B cell (primary cell): Measurements from ENCODE around the gene GPC5. TPM values are rescaled to one million over a fixed set of nuclear protein-coding genes. Genes with fewer than 3 reads are reported as not detected.

Source experiments
- ATAC-seq: fragments of 200-7000 bp; cut with Tn5 transposase; one replicate; pipeline ENCODE4 v1.10.0; 2021; ENCODE audit warnings: low read depth, mild to moderate bottlenecking, moderate number of reproducible peaks, moderate library complexity
- CTCF ChIA-PET: fragments of 350-600 bp; sonication (Branson Sonifier 250); formaldehyde crosslinking; loops from one replicate; lab custom pipeline; 2021; ENCODE audit warnings: antibody characterized with exemption, inconsistent platforms; lab: Charles Lee
- POLR2A ChIA-PET: fragments of 350-600 bp; sonication (Branson Sonifier 250); formaldehyde crosslinking; loops from one replicate; lab custom pipeline; 2021; ENCODE audit warnings: antibody characterized with exemption; lab: Charles Lee
- DNase-seq: peaks from one replicate; pipeline ENCODE4 v3.0.0; 2013
- H2AFZ ChIP-seq: 2 replicates; pipeline ENCODE4 v1.6.1; 2012; ENCODE audit warnings: mild to moderate bottlenecking, low read depth, low read length; ENCODE audit not compliant: insufficient read depth, poor library complexity, severe bottlenecking
- H3K27ac ChIP-seq, 2 donors: 1 replicate in 1 of 2; 2 replicates in 1 of 2; pipeline ENCODE4 v1.5.1; 2012 to 2013; ENCODE audit warnings: low read length in 2 of 2, mild to moderate bottlenecking in 2 of 2, moderate library complexity in 1 of 2
- H3K27me3 ChIP-seq, 4 experiments: fragments of 200-600 bp in 1 of 4; sonication (generic) in 1 of 4; replicated peaks in 1 of 4; 1 replicate in 2 of 4; 2 replicates in 2 of 4; pipeline versions ENCODE4 v1.6.1 to v1.7.0; 2013 to 2016; ENCODE audit warnings: low read length in 3 of 4, mild to moderate bottlenecking in 2 of 4, mixed read lengths in 1 of 4, moderate library complexity in 1 of 4; ENCODE audit not compliant: insufficient read depth in 4 of 4, control insufficient read depth in 3 of 4; ENCODE audit errors: control extremely low read depth in 1 of 4
- H3K36me3 ChIP-seq, 2 experiments: replicated peaks in 1 of 2; 1 replicate in 1 of 2; 2 replicates in 1 of 2; pipeline versions ENCODE4 v1.6.1 to v1.7.1; 2013; ENCODE audit warnings: low read length in 1 of 2; ENCODE audit not compliant: insufficient read depth in 2 of 2, control insufficient read depth in 1 of 2; ENCODE audit errors: control extremely low read depth in 1 of 2, extremely low read depth in 1 of 2
- H3K4me1 ChIP-seq, 2 donors: fragments of 200-600 bp in 1 of 2; sonication (generic) in 1 of 2; 1 replicate in 1 of 2; 2 replicates in 1 of 2; pipeline versions ENCODE4 v1.5.1 to v1.6.1; 2013 to 2017; ENCODE audit warnings: low read length in 2 of 2; ENCODE audit not compliant: control insufficient read depth in 2 of 2, insufficient read depth in 2 of 2
- H3K4me2 ChIP-seq: replicated peaks from 2 replicates; pipeline ENCODE3; 2012; ENCODE audit warnings: mild to moderate bottlenecking, low read depth, low read length; ENCODE audit not compliant: poor library complexity, severe bottlenecking
- H3K4me3 ChIP-seq, 5 experiments: fragments of 200-600 bp in 1 of 5; sonication (generic) in 1 of 5; 1 replicate in 3 of 5; 2 replicates in 2 of 5; pipeline versions ENCODE4 v1.5.1 to v1.7.0; 2011 to 2016; ENCODE audit warnings: low read length in 4 of 5, mild to moderate bottlenecking in 4 of 5, low read depth in 2 of 5, control low read depth in 1 of 5, moderate library complexity in 1 of 5; ENCODE audit not compliant: insufficient read depth in 1 of 5; ENCODE audit errors: control extremely low read depth in 1 of 5, extremely low read depth in 1 of 5
- H3K79me2 ChIP-seq: fragments of 200-600 bp; sonication (generic); one replicate; pipeline ENCODE4 v1.6.0; 2016; ENCODE audit warnings: low read length; ENCODE audit not compliant: control insufficient read depth, insufficient read depth
- H3K9ac ChIP-seq: fragments of 200-600 bp; sonication (generic); 2 replicates; pipeline ENCODE4 v1.6.1; 2017; ENCODE audit warnings: mild to moderate bottlenecking, low read length, moderate library complexity
- H3K9me3 ChIP-seq, 3 donors: one replicate each; pipeline versions ENCODE4 v1.6.1 to v1.7.1; 2013; ENCODE audit warnings: low read length in 2 of 3; ENCODE audit not compliant: control insufficient read depth in 2 of 3, insufficient read depth in 1 of 3; ENCODE audit errors: control extremely low read depth in 1 of 3
- H4K20me1 ChIP-seq: 2 replicates; pipeline ENCODE4 v1.6.0; 2012; ENCODE audit warnings: mild to moderate bottlenecking, low read length; ENCODE audit not compliant: insufficient read depth, control insufficient read depth, poor library complexity, severe bottlenecking
- H3K27ac Mint-ChIP-seq: one replicate; pipeline ENCODE4 v1.8.0; 2021; ENCODE audit warnings: mixed read lengths
- H3K27me3 Mint-ChIP-seq: one replicate; pipeline ENCODE4 v1.8.0; 2021; ENCODE audit warnings: mixed read lengths
- H3K4me1 Mint-ChIP-seq: one replicate; pipeline ENCODE4 v1.8.0; 2021; ENCODE audit warnings: mixed read lengths
- H3K4me3 Mint-ChIP-seq: one replicate; pipeline ENCODE4 v1.8.0; 2021; ENCODE audit warnings: mixed read lengths
- H3K9me3 Mint-ChIP-seq: one replicate; pipeline ENCODE4 v1.8.0; 2022; ENCODE audit warnings: mixed read lengths; ENCODE audit not compliant: insufficient read depth
- CTCF ChIP-seq: fragments of 200-600 bp; IDR thresholded peaks from one replicate; pipeline ENCODE4 v1.8.0; 2022; ENCODE audit warnings: antibody characterized with exemption, mild to moderate bottlenecking
- EZH2 ChIP-seq: IDR thresholded peaks from 2 replicates; pipeline ENCODE4 v1.6.1; 2012; ENCODE audit warnings: borderline replicate concordance, low read depth, mild to moderate bottlenecking, moderate library complexity, low read length; ENCODE audit not compliant: insufficient read depth, poor library complexity, severe bottlenecking
- WGBS: methylation state at CpG from one replicate; pipeline ENCODE4 v1.1.5; 2013; ENCODE audit warnings: missing lambda C conversion rate; ENCODE audit not compliant: insufficient coverage; 5-methylcytosine and 5-hydroxymethylcytosine counted together
- intact Hi-C: fragments of 100-400 bp; cut with micrococcal nuclease; formaldehyde crosslinking; loops from one replicate; pipeline ENCODE4 v1.10.0; 2022
- polyA plus RNA-seq: library from polyadenylated mRNA; depleted of rRNA; stranded (reverse); fragments of >200 nt; gene quantifications from 2 replicates; pipeline ENCODE4 v1.2.3, GENCODE V29; 2012
- total RNA-seq, 2 donors: library from RNA; stranded (reverse); fragments of 120-200 nt in 1 of 2; gene quantifications; 1 replicate in 1 of 2; 2 replicates in 1 of 2; pipeline versions ENCODE4 v1.2.3 to v1.2.4, GENCODE V29; 2013 to 2022

Gene GPC5
- total and polyA plus RNA-seq, 2 donors (not counting 1 experiment from before 2014, with no cell fraction given), result 0.15 to 0.30 TPM

- no peaks in the 10 kb centered on the region for H3K36me3 ChIP-seq
- no CpG with 5 or more reads among the region's 3 CpGs for WGBS
- peaks cover 5% of the 10 kb centered on the region for H3K9me3 Mint-ChIP-seq
- no peak overlapping the region for H3K4me3 ChIP-seq
- H3K27ac Mint-ChIP-seq, result no peak overlapping the region
- TF ChIP-seq CTCF (no peak), EZH2 (no peak)
- ChIA-PET CTCF (no interaction called here), POLR2A (no interaction called here)
- no peaks in the 10 kb centered on the region for H3K27me3 ChIP-seq
- peaks cover 0 to 2% (median 0%) of the 10 kb centered on the region in 3 donors for H3K9me3 ChIP-seq
- H3K27me3 Mint-ChIP-seq, result no peaks in the 10 kb centered on the region
- H3K27ac ChIP-seq, result no peak overlapping the region
- no peaks in the 10 kb centered on the region for H3K4me1 Mint-ChIP-seq
- no peak overlapping the region for H3K4me2 ChIP-seq
- ATAC-seq (no peak), DNase-seq (no peak)
- no peaks in the 10 kb centered on the region for H4K20me1 ChIP-seq
- no peak overlapping the region for H3K9ac ChIP-seq
- no peaks in the 10 kb centered on the region for H3K79me2 ChIP-seq
- no peak overlapping the region for H3K4me3 Mint-ChIP-seq
- intact Hi-C loops, result no loop called here
- H2AFZ ChIP-seq, result no peak overlapping the region
- H3K4me1 ChIP-seq, result no peaks in the 10 kb centered on the region
Measured at GRCh38 chr13:91845612-91846011, 447.2 kb downstream of the GPC5 start.

GRCh38 chr13:91863699-91864098 lies 465.3 kb downstream of the GPC5 start:
- no peak overlapping the region for H3K4me3 Mint-ChIP-seq
- H3K4me2 ChIP-seq, result no peak overlapping the region
- CTCF ChIA-PET, result no interaction called here

More at GRCh38 chr13:91863699-91864098, 465.3 kb downstream of the GPC5 start:
- no peak for TF ChIP-seq EZH2
- TF ChIP-seq CTCF, result no peak
- DNase-seq, result no peak
- no peak overlapping the region for H3K27ac ChIP-seq
- no peaks in the 10 kb centered on the region for H3K9me3 ChIP-seq
- H3K4me1 Mint-ChIP-seq, result no peaks in the 10 kb centered on the region
- no peak overlapping the region for H3K9ac ChIP-seq
- H2AFZ ChIP-seq, result no peak overlapping the region
- no peaks in the 10 kb centered on the region for H3K27me3 ChIP-seq
- no peak for ATAC-seq
- H3K79me2 ChIP-seq, result no peaks in the 10 kb centered on the region
- intact Hi-C loops, result no loop called here
- no peaks in the 10 kb centered on the region for H3K36me3 ChIP-seq
- H3K9me3 Mint-ChIP-seq, result no peaks in the 10 kb centered on the region
- no peaks in the 10 kb centered on the region for H4K20me1 ChIP-seq
- no peak overlapping the region for H3K27ac Mint-ChIP-seq
- POLR2A ChIA-PET, result no interaction called here
- no CpG with 5 or more reads among the region's 1 CpG for WGBS
- no peak overlapping the region for H3K4me3 ChIP-seq
- H3K27me3 Mint-ChIP-seq, result no peaks in the 10 kb centered on the region
- no peaks in the 10 kb centered on the region for H3K4me1 ChIP-seq
